Hypothalamus (tissue), 51 donors: Measurements from ENCODE around the gene FBXO41.

Experiments
- DNase-seq, 51 donors: peaks; one replicate each; lab custom pipeline; 2025; lab: John Stamatoyannopoulos, UW

The FBXO41 gene

GRCh38 chr2:73284296-73285158 lies at the start of gene FBXO41:
Gene FBXO41 (minus strand): TSS chr2:73284478. CDS start chr2:73269630, 14,848 bp downstream.
- peak in 24 of 51 donors; percentile 19 to 63 (median 44) for DNase-seq

DNA sequence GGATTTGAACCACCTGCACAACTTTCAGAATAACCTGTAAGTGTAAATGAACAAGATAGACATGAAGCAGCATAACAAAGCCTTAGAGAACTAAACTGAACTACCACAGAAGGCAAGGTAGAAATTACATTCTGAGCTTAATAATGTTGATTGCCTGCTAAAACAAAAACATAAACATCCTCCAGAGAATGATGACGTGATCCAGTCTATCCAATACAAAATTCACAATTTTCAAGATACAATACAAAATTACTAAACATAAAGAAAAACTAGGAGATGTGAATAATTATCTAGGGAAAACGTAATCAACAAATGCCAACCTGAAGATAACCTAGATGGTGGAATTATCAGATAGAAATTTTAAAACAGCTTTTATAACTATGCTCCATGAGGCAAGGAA lies 49.8 kb upstream of the FBXO41 start:
- no peak for DNase-seq

DNA sequence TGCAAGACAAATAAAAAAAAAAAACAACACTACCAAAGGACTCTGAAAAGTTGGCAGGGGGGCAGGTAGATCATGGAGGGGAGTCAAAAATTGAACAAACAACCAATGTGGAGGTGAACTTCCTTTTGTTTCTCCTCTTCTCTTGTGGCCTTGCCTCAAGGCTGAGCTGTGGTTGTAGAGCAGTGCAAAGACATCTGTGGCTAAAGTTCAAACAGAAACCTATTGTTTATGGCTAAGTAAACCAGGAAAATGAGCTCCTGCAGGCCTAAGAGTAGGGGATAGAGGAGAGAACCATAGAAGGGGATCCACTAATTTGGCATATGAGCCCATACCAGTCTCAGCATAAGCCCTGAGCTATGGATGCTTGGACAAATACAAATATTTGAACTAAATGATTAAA lies 49.3 kb upstream of the FBXO41 start:
- DNase-seq, result no peak

DNA sequence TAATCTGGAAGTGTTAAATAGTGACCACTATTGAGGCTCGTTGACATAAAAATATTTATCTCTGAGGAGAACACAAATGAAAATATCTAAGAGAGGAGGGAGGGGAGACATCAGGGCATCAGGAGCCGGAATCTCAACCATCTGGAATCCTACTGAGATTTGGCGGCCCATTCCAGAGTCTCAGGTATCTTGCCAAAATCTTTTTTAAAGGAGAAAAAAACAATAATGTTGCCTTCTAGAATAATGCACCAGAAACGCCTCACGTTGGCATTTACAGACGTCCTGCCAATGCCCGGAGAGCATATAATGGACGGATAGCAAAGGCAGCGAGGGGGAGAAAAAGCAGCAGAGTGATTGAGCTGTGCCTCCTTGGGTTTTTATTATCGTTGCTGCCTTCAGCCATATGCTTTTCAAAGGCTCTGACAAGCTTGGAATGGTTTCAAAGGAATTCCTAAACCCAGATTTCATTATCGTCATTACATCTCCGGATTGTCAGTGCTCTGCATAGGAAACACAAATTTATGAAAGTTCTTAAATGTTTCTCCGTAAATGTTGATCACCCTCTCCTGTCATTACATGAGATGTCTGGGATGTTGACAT lies 39.9 kb upstream of the FBXO41 start:
- DNase-seq, result no peak

DNA sequence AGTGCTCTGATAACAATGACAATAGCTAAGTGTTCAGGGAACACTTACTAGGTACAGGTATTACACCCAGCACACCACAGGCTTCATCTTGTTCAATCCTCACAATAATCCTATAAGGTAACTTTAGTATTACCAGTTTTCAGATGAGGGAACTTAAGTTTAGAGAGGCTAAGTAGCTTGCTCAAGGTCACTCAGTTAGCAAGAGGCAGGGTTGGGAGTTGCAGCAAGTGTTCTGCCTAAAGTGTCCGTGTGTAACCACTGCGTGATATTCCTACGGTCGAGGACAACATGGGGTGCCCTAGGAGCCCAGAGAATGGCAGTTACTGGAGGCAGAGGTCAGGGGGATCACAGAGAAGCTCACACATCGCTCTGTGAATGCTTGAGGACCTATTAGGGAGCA lies 39.3 kb upstream of the FBXO41 start:
- no peak for DNase-seq

DNA sequence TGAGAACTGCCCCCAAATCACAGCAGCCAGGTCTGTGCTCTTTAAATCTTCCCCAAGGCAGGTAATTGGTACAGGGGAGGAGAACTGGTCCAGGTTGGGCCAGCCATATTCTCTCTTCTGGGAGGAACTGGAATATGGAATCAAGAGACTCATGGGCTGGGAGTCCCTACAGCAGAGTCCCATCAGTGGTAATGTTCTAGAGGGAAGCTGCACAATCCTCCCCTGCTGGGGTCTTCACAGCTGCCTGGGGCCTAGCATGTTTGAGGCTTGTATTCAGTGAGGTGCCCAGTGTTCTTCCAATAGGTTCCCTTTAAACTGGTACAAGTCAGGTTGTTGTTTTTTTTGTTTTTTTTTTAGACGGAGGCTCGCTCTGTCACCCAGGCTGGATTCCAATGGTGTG lies 30.2 kb upstream of the FBXO41 start:
- no peak for DNase-seq

- peak in 18 of 51 donors; percentile 5 to 66 (median 28) for DNase-seq
Observed at GRCh38 chr2:73307720-73308119, 23.4 kb upstream of the FBXO41 start.

DNA sequence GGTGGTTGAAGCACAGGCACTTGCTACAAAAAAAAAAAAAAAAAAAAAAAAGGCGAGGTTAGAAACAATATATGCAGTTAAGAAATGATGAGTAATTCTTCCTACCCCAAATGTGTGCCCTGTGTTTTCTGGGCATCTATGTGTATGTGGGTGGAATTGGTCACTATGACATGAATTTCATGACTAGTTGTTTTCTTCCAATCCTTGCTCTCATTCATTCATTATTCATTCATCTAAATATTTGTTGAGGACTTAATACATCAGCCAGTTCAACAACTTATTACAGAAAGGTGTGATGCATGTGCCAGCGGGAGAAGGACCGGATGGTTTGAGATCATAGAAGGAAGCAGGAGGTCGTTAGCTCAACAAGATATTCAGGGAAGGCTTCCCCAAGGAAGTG lies 17.4 kb upstream of the FBXO41 start:
- no peak for DNase-seq

GRCh38 chr2:73300926-73301325 lies 16.6 kb upstream of the FBXO41 start:
- no peak for DNase-seq

DNA sequence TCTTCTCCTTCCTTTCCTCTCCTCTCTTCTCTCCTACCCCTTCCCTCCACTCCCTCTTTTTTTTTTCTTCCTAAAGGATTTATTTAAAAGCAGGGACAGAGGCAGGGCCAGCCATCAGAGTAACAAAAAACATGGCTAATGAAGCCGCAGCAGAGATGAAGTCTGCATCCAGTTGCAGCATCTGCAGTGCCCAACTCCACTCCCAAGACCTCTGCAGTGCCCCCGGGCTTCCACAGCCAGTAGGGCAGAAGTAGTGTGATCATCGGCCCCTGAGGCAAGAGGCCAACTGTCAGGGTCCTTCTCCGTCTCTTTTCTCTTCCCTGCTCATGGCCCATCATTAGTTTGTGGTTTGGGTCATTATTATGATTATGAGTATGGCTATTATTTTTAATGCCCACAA lies 13.3 kb upstream of the FBXO41 start:
- DNase-seq, result no peak

DNA sequence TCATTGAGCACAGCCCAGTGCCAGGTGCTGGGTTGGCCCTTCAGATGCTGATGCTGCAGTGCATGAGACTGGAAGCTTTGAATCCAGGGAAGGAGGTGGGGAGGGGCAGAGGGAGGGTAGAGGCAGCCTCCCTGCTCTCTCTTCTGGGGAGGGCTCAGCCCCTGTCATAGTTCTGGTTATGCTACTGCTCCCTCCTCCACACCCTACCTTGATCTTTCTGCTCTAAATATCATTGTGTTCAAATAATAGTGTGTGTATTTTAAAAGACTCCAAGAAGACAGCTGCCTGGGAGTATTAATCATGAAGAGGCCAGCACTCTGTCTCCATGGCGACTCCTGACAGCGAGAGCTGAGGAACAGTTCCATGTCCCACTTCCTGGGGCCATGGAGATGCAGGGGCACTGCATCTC lies 12.9 kb upstream of the FBXO41 start:
- peak in 9 of 51 donors; percentile 6 to 60 (median 17) for DNase-seq

DNA sequence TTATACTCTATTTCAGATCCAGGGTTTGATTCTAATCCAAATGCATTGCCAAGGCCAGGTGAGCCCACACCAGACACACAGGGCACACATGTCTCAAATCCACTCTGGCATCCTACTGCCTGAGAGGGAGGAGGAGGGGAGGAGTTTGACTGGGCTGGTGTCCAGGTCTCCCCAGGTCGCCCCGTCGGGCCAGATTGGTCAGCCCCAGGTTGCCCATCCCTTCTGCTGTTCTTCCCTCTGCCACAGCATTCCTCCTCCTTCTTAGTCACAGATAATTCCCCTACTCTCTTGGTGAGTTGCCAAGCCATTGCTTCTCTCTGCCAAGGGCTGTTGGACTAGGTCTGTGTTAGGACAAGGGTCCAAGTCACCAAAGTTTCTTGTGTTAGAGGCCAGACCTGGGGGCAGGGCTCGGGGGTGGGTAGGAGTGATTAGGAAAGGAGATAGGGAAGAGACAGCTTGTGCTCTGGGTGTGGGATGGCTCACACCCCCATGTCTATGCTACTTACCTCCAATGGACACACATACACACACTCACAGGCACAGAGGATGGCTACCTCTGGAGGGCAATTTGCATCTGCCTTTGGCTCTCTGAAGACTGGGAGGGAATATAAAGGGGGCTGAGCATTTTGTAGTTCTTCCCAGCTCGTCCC lies 11.6 kb upstream of the FBXO41 start:
- DNase-seq, result no peak

DNA sequence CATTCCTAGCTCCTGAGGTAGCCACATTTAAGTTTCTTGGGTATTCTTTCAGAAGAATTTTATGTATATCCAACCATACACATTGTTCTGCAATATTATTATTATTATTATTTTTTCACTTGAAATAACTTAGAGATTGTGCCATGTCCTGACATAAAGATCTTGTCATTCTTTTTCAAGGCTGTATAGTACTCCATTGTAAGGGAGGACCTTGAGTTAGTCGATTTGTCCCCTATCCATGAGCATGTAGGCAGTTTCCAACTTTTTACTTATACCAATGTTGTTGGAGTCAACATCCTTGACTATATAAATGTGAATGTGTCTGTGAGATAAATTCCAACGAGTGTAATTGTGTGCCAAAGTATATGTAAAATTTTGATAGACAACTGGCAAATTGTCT lies 10.0 kb upstream of the FBXO41 start:
- no peak for DNase-seq

GRCh38 chr2:73293534-73294171 lies 9.4 kb upstream of the FBXO41 start, which contains the start of gene EGR4:
Gene EGR4 (minus strand): TSS chr2:73293548. CDS start chr2:73293317, 231 bp downstream.
- DNase-seq, result peak in 25 of 51 donors; percentile 27 to 84 (median 54)

GRCh38 chr2:73292906-73293533 lies 8.7 kb upstream of the FBXO41 start:
- no peak for DNase-seq

- DNase-seq, result no peak
Observed at GRCh38 chr2:73292316-73292905, 8.1 kb upstream of the FBXO41 start.

GRCh38 chr2:73291461-73292315 lies 7.4 kb upstream of the FBXO41 start:
- no peak for DNase-seq

DNA sequence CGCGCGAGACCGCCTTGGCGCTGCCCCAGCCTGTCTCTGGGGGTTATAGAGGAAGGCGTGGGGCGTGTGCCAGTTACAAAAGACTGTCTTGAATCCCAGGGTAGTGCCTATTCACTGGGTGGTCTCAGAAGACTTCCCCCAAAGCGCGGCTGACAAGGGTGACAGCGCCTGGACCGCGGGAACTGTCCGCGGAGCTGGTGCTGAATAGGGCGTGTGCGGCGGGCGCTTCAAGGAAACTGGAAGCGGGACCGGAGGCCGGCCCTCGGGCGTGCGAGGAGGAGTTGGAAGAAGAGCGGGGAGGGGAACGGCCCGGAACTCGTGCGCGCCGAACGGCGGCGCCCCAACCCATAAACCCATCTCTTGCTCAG lies 6.8 kb upstream of the FBXO41 start:
- peak in 1 of 51 donors; percentile 3 for DNase-seq
